ENCODE results near the gene CDPF1. TPM values are rescaled to one million over a fixed set of nuclear protein-coding genes. Genes with fewer than 3 reads are reported as not detected.

CDPF1 gene
- total RNA-seq, 1 experiment from 2014 or later = 14.1 TPM

- Histone ChIP-seq H3K36me3 (ENCODE audit: low read depth, low read length) (peaks cover 6% of the 10 kb centered on the region; the same call in 1 of the 2 replicates), H3K79me2 (ENCODE audit: low read length) (no peaks in the 10 kb centered on the region), H2AFZ (ENCODE audit: low read length) (no peak overlapping the region), H3K9me2 (replicated peaks; ENCODE audit: low read length) (no peaks in the 10 kb centered on the region), H3K27me3 (ENCODE audit: low read length) (no peaks in the 10 kb centered on the region), H3K9me3 (ENCODE audit: low read length) (no peaks in the 10 kb centered on the region), H3K27ac (ENCODE audit: low read length) (no peak overlapping the region), H4K20me1 (ENCODE audit: low read length) (no peaks in the 10 kb centered on the region), H3K4me1 (ENCODE audit: insufficient read depth, low read length) (no peaks in the 10 kb centered on the region), H3K4me2 (ENCODE audit: low read length) (no peak overlapping the region), H3K4me3 (ENCODE audit: low read length) (no peak overlapping the region), H3K9ac (ENCODE audit: low read length) (no peak overlapping the region), H3F3A (ENCODE audit: low read length, unreplicated experiment) (no peaks in the 10 kb centered on the region)
- TF ChIP-seq EZH2phosphoT487 (IDR thresholded peaks at IDR 0.05; ENCODE audit: borderline replicate concordance, low read length) (no peak), EZH2 (IDR thresholded peaks at IDR 0.05; ENCODE audit: low read length, unreplicated experiment) (no peak), CTCF (conservative IDR thresholded peaks at IDR 0.05; ENCODE audit: low read depth, low read length) (no peak)
- DNase-seq = no peak
- no peak for ATAC-seq
- ChIA-PET CTCF (no interaction called here), POLR2A (ENCODE audit: unreplicated experiment) (no interaction called here)
- intact Hi-C loops (cut with micrococcal nuclease) = no loop called here
- BruUV-seq (replicated peaks) = no TSS peak
Observed at GRCh38 chr22:46276563-46276962, 26.5 kb upstream of the CDPF1 start.

GRCh38 chr22:46275455-46276122, 25.5 kb upstream of the CDPF1 start:
- POLR2A ChIA-PET (ENCODE audit: unreplicated experiment) = no interaction called here
- intact Hi-C loops (cut with micrococcal nuclease) = no loop called here
- no peak for ATAC-seq

More at GRCh38 chr22:46275455-46276122, 25.5 kb upstream of the CDPF1 start:
- BruUV-seq (replicated peaks) = no TSS peak
- no peaks in the 10 kb centered on the region for H3K79me2 ChIP-seq (ENCODE audit: low read length)
- H3K9me3 ChIP-seq (ENCODE audit: low read length) = no peaks in the 10 kb centered on the region
- no peaks in the 10 kb centered on the region for H3K9me2 ChIP-seq (replicated peaks; ENCODE audit: low read length)
- peaks cover 6% of the 10 kb centered on the region; the same call in 1 of the 2 replicates for H3K36me3 ChIP-seq (ENCODE audit: low read depth, low read length)
- no peak for DNase-seq
- no peak overlapping the region for H2AFZ ChIP-seq (ENCODE audit: low read length)
- no peak overlapping the region for H3K4me3 ChIP-seq (ENCODE audit: low read length)
- H3K27ac ChIP-seq (ENCODE audit: low read length) = no peak overlapping the region
- no peaks in the 10 kb centered on the region for H4K20me1 ChIP-seq (ENCODE audit: low read length)
- H3K9ac ChIP-seq (ENCODE audit: low read length) = no peak overlapping the region
- H3K4me1 ChIP-seq (ENCODE audit: insufficient read depth, low read length) = no peaks in the 10 kb centered on the region
- H3K27me3 ChIP-seq (ENCODE audit: low read length) = no peaks in the 10 kb centered on the region
- no peaks in the 10 kb centered on the region for H3F3A ChIP-seq (ENCODE audit: low read length, unreplicated experiment)
- TF ChIP-seq EZH2 (IDR thresholded peaks at IDR 0.05; ENCODE audit: low read length, unreplicated experiment) = no peak
- no peak for TF ChIP-seq CTCF (conservative IDR thresholded peaks at IDR 0.05; ENCODE audit: low read depth, low read length)
- TF ChIP-seq EZH2phosphoT487 (IDR thresholded peaks at IDR 0.05; ENCODE audit: borderline replicate concordance, low read length) = no peak
- CTCF ChIA-PET = no interaction called here
- H3K4me2 ChIP-seq (ENCODE audit: low read length) = no peak overlapping the region
